Measurements from ENCODE around the gene TGFB3. TPM values are rescaled to one million over a fixed set of nuclear protein-coding genes. Genes with fewer than 3 reads are reported as not detected.

Gene TGFB3
- total RNA-seq, 1 experiment from 2014 or later = 0.56 TPM

- no peaks in the 10 kb centered on the region for H3K9me3 ChIP-seq
- no peaks in the 10 kb centered on the region; the same call in 1 of the 2 replicates for H3K36me3 ChIP-seq
- H3K4me3 ChIP-seq = no peak overlapping the region
- H3K27me3 ChIP-seq = no peaks in the 10 kb centered on the region
- no peak for DNase-seq
Observed at GRCh38 chr14:75995372-75996041, 13.7 kb upstream of the TGFB3 start.

- Histone ChIP-seq H3K27me3 (no peaks in the 10 kb centered on the region), H3K36me3 (no peaks in the 10 kb centered on the region), H3K9me3 (no peaks in the 10 kb centered on the region), H3K4me3 (no peak overlapping the region)
- no peak for DNase-seq
Observed at GRCh38 chr14:75993567-75994041, 11.8 kb upstream of the TGFB3 start.

- Histone ChIP-seq H3K9me3 (no peaks in the 10 kb centered on the region), H3K27me3 (no peaks in the 10 kb centered on the region), H3K36me3 (no peaks in the 10 kb centered on the region), H3K4me3 (no peak overlapping the region)
- no peak for DNase-seq
Observed at GRCh38 chr14:75991753-75992152, 10.0 kb upstream of the TGFB3 start.

GRCh38 chr14:75990297-75990696 is 8.5 kb upstream of the TGFB3 start:
- H3K9me3 ChIP-seq = no peaks in the 10 kb centered on the region
- no peak for DNase-seq
- no peak overlapping the region for H3K4me3 ChIP-seq
- no peaks in the 10 kb centered on the region for H3K27me3 ChIP-seq
- H3K36me3 ChIP-seq = no peaks in the 10 kb centered on the region

GRCh38 chr14:75989134-75989533 is 7.3 kb upstream of the TGFB3 start:
- no peaks in the 10 kb centered on the region for H3K27me3 ChIP-seq

GRCh38 chr14:75987201-75987970 is 5.6 kb upstream of the TGFB3 start:
- no peaks in the 10 kb centered on the region for H3K36me3 ChIP-seq
- H3K4me3 ChIP-seq = no peak overlapping the region
- no peak for DNase-seq
- no peaks in the 10 kb centered on the region for H3K9me3 ChIP-seq
- no peaks in the 10 kb centered on the region for H3K27me3 ChIP-seq

More at GRCh38 chr14:75989134-75989533, 7.3 kb upstream of the TGFB3 start:
- H3K4me3 ChIP-seq = no peak overlapping the region
- no peak for DNase-seq
- H3K36me3 ChIP-seq = no peaks in the 10 kb centered on the region
- H3K9me3 ChIP-seq = no peaks in the 10 kb centered on the region

GRCh38 chr14:75986439-75986765 is 4.6 kb upstream of the TGFB3 start:
- DNase-seq = no peak
- H3K4me3 ChIP-seq = peak overlapping the region; percentile 79
- H3K9me3 ChIP-seq = no peaks in the 10 kb centered on the region
- H3K27me3 ChIP-seq = no peaks in the 10 kb centered on the region
- no peaks in the 10 kb centered on the region for H3K36me3 ChIP-seq

GRCh38 chr14:75985618-75986438 is 4.0 kb upstream of the TGFB3 start, which contains the start of gene IFT43:
TSS of gene IFT43 (plus strand) at chr14:75985763. CDS start at chr14:75985787, 24 bp downstream.
- DNase-seq = peak; percentile 79
- H3K27me3 ChIP-seq = no peaks in the 10 kb centered on the region
- H3K4me3 ChIP-seq = peak within 1 kb of the TSS; percentile 79
- no peaks in the 10 kb centered on the region for H3K9me3 ChIP-seq
- H3K36me3 ChIP-seq = no peaks in the 10 kb centered on the region

- H3K4me3 ChIP-seq = no peak overlapping the region
- no peaks in the 10 kb centered on the region for H3K27me3 ChIP-seq
- no peaks in the 10 kb centered on the region for H3K36me3 ChIP-seq
- H3K9me3 ChIP-seq = no peaks in the 10 kb centered on the region
- DNase-seq = no peak
Observed at GRCh38 chr14:75984674-75985073, 2.9 kb upstream of the TGFB3 start.

- DNase-seq = no peak
- peak overlapping the region; percentile 14; the same call in 1 of the 2 replicates for H3K4me3 ChIP-seq
- no peaks in the 10 kb centered on the region for H3K9me3 ChIP-seq
- no peaks in the 10 kb centered on the region for H3K36me3 ChIP-seq
- no peaks in the 10 kb centered on the region for H3K27me3 ChIP-seq
Observed at GRCh38 chr14:75983019-75983358, 1.2 kb upstream of the TGFB3 start.

GRCh38 chr14:75982266-75983018 is 647 bp upstream of the TGFB3 start:
- DNase-seq = peak; percentile 66
- no peaks in the 10 kb centered on the region for H3K27me3 ChIP-seq
- no peaks in the 10 kb centered on the region for H3K9me3 ChIP-seq
- H3K4me3 ChIP-seq = peak overlapping the region; percentile 62
- no peaks in the 10 kb centered on the region for H3K36me3 ChIP-seq

GRCh38 chr14:75980856-75981255 is 939 bp downstream of the TGFB3 start:
- no peaks in the 10 kb centered on the region for H3K9me3 ChIP-seq
- no peak overlapping the region for H3K4me3 ChIP-seq
- H3K27me3 ChIP-seq = no peaks in the 10 kb centered on the region
- no peak for DNase-seq
- H3K36me3 ChIP-seq = no peaks in the 10 kb centered on the region

GRCh38 chr14:75979648-75980565 is 1.9 kb downstream of the TGFB3 start:
- DNase-seq = no peak
- H3K9me3 ChIP-seq = no peaks in the 10 kb centered on the region
- no peaks in the 10 kb centered on the region for H3K36me3 ChIP-seq
- no peaks in the 10 kb centered on the region for H3K27me3 ChIP-seq
- H3K4me3 ChIP-seq = no peak overlapping the region

GRCh38 chr14:75979071-75979571 is 2.7 kb downstream of the TGFB3 start:
- H3K27me3 ChIP-seq = no peaks in the 10 kb centered on the region
- H3K9me3 ChIP-seq = no peaks in the 10 kb centered on the region
- no peak overlapping the region for H3K4me3 ChIP-seq
- DNase-seq = no peak
- H3K36me3 ChIP-seq = no peaks in the 10 kb centered on the region

GRCh38 chr14:75978249-75978731 is 3.5 kb downstream of the TGFB3 start:
- H3K4me3 ChIP-seq = no peak overlapping the region

More at GRCh38 chr14:75978249-75978731, 3.5 kb downstream of the TGFB3 start:
- DNase-seq = no peak
- Histone ChIP-seq H3K27me3 (no peaks in the 10 kb centered on the region), H3K9me3 (no peaks in the 10 kb centered on the region), H3K36me3 (no peaks in the 10 kb centered on the region)

All from MG63 (cell line).